Bone marrow (tissue), 2 donors: Measurements from ENCODE around the gene SH3RF2.
"Not testable (repeated sequence)": the region's sequence is repeated elsewhere in the genome, so short reads cannot be mapped to it uniquely, and the experiment has no call there.

Experiments used
- DNase-seq, 2 donors: peaks; one replicate each; lab custom pipeline; 2025; lab: John Stamatoyannopoulos, UW

SH3RF2 gene

GRCh38 chr5:146082798-146083197, 146.4 kb downstream of the SH3RF2 start:
- no peak for DNase-seq

GRCh38 chr5:146084376-146084775, 148.0 kb downstream of the SH3RF2 start:
- DNase-seq = no peak

- DNase-seq = no peak
Measured at GRCh38 chr5:146088098-146088497, 151.7 kb downstream of the SH3RF2 start.

- no peak for DNase-seq
Measured at GRCh38 chr5:146089287-146089686, 152.9 kb downstream of the SH3RF2 start.

GRCh38 chr5:146091881-146092280, 155.5 kb downstream of the SH3RF2 start:
- no peak for DNase-seq

GRCh38 chr5:146098047-146098446, 161.7 kb downstream of the SH3RF2 start:
- DNase-seq = no peak

GRCh38 chr5:146101646-146102045, 165.3 kb downstream of the SH3RF2 start:
- DNase-seq = no peak

GRCh38 chr5:146103594-146103993, 167.2 kb downstream of the SH3RF2 start:
- DNase-seq = no peak

- no peak for DNase-seq
Measured at GRCh38 chr5:146105477-146105876, 169.1 kb downstream of the SH3RF2 start, which contains the start of gene PLAC8L1. Gene PLAC8L1 (minus strand): TSS chr5:146105577. CDS start chr5:146104311, 1,266 bp downstream.

- no peak for DNase-seq
Measured at GRCh38 chr5:146107901-146108300, 171.5 kb downstream of the SH3RF2 start.

GRCh38 chr5:146108870-146109269, 172.5 kb downstream of the SH3RF2 start:
- DNase-seq = not testable (repeated sequence)

- no peak for DNase-seq
Measured at GRCh38 chr5:146109379-146109778, 173.0 kb downstream of the SH3RF2 start.

GRCh38 chr5:146111409-146111808, 175.0 kb downstream of the SH3RF2 start:
- DNase-seq = no peak

- DNase-seq = no peak
Measured at GRCh38 chr5:146112476-146112875, 176.1 kb downstream of the SH3RF2 start.
